ENCODE measurements around the gene GCN1. TPM values are rescaled to one million over a fixed set of nuclear protein-coding genes. Genes with fewer than 3 reads are reported as not detected.
"Not testable (repeated sequence)": the region's sequence is repeated elsewhere in the genome, so short reads cannot be mapped to it uniquely, and the experiment has no call there.

GCN1 gene
- total RNA-seq, 2 donors from 2014 or later, result 53.4 to 144 TPM

DNA sequence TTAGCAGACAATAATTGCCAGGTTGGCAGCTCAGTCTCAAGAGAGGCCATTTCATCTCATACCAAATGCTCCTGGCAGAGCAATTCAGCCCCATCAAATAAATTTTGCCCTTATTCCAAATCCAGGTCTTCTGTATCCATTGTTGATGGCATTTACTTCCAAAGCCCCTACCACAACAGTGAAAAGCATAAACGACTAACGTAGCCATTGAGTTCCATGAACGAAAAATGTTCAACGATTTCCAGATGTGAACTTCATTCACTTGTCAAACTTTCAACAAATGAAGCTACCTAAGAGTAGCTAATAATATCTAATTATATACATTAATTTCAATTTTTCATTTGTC lies 3.0 kb upstream of the GCN1 start:
- Histone ChIP-seq H3K4me3 (no peak overlapping the region), H3K36me3 (peaks cover 6% of the 10 kb centered on the region), H3K27me3 (no peaks in the 10 kb centered on the region), H3K27ac (no peak overlapping the region), H3K9me3 (no peaks in the 10 kb centered on the region), H3K9ac (ENCODE audit: low read depth in 2 of 2, low read length in 2 of 2) (no peak overlapping the region), H3K4me1 (peaks cover 11% of the 10 kb centered on the region)
- DNase-seq, result no peak
- TF ChIP-seq, protein P1, sequence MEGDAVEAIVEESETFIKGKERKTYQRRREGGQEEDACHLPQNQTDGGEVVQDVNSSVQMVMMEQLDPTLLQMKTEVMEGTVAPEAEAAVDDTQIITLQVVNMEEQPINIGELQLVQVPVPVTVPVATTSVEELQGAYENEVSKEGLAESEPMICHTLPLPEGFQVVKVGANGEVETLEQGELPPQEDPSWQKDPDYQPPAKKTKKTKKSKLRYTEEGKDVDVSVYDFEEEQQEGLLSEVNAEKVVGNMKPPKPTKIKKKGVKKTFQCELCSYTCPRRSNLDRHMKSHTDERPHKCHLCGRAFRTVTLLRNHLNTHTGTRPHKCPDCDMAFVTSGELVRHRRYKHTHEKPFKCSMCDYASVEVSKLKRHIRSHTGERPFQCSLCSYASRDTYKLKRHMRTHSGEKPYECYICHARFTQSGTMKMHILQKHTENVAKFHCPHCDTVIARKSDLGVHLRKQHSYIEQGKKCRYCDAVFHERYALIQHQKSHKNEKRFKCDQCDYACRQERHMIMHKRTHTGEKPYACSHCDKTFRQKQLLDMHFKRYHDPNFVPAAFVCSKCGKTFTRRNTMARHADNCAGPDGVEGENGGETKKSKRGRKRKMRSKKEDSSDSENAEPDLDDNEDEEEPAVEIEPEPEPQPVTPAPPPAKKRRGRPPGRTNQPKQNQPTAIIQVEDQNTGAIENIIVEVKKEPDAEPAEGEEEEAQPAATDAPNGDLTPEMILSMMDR (IDR thresholded peaks at IDR 0.05), result no peak
- intact Hi-C loops (cut with DNase I), result no loop called here

DNA sequence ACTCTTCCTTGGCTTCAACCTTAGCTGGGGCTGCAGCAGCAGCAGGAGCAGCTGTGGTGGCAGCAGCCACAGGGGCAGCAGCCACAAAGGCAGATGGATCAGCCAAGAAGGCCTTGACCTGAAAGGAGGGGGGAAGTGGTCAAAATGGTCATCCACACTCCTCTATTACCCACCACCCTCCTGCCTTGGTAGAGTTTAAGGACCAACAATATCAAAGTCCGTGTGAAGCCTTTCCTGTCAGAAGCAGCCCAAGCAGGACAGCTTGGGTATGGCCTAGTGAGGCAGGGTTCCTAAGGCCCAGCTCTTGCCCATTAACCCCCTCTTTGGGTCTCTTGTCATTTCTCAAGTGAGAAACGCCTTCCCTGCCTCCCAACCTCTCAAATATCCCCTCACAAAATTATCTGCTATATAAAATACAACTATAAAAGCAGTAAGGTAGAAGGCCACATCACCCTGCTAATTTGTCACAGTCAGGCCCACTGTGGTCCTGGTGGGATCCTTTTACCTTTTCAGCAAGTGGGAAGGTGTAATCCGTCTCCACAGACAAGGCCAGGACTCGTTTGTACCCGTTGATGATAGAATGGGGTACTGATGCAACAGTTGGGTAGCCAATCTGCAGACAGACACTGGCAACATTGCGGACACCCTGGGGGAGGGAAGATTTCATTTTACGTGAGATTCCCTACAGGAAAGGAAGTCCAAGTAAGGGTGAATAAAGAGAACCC lies 2.5 kb upstream of the GCN1 start:
- intact Hi-C loops (cut with DNase I); H3K9ac ChIP-seq (ENCODE audit: low read depth in 2 of 2, low read length in 2 of 2): not testable (repeated sequence)
- peaks cover 11% of the 10 kb centered on the region for H3K4me1 ChIP-seq

GRCh38 chr12:120196363-120196762 lies 1.8 kb upstream of the GCN1 start:
- no peak overlapping the region for H3K27ac ChIP-seq
- intact Hi-C loops (cut with DNase I), result no loop called here
- H3K36me3 ChIP-seq, result peaks cover 6% of the 10 kb centered on the region
- H3K9me3 ChIP-seq, result no peaks in the 10 kb centered on the region
- no peak overlapping the region for H3K9ac ChIP-seq (ENCODE audit: low read depth in 2 of 2, low read length in 2 of 2)
- no peaks in the 10 kb centered on the region for H3K27me3 ChIP-seq
- DNase-seq, result no peak
- TF ChIP-seq, protein P1 (IDR thresholded peaks at IDR 0.05), result no peak
- H3K4me1 ChIP-seq, result peaks cover 11% of the 10 kb centered on the region
- no peak overlapping the region for H3K4me3 ChIP-seq

More for the DNA sequence above, 2.5 kb upstream of the GCN1 start:
- H3K27ac ChIP-seq, H3K9me3 ChIP-seq, H3K27me3 ChIP-seq, H3K36me3 ChIP-seq, DNase-seq, H3K4me3 ChIP-seq: not testable (repeated sequence)

DNA sequence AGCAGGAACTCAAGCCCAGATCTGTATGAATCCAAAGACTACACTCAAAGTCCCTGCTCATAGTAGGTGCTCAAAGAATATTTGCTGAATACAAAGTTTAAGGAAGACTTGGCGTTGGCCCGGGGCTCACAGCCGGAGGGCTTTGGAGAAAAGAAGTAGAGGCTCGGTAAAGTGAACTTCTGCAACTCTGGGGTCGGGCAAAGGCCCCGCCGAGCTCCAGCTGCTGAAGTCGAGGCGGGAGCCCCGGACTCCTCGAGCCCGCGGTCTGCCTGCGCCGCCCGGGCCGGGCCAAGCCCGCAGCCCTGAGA lies 335 bp downstream of the GCN1 start:
- H3K9ac ChIP-seq (ENCODE audit: low read depth in 2 of 2, low read length in 2 of 2), result peak overlapping the region; percentile 88 to 89
- peaks cover under 1% of the 10 kb centered on the region for H3K4me1 ChIP-seq
- H3K36me3 ChIP-seq, result peaks cover 6% of the 10 kb centered on the region
- TF ChIP-seq, protein P1 (IDR thresholded peaks at IDR 0.05), result no peak
- intact Hi-C loops (cut with DNase I), result no loop called here
- peak overlapping the region; percentile 84 for H3K27ac ChIP-seq
- no peak for DNase-seq
- peak overlapping the region; percentile 90 for H3K4me3 ChIP-seq
- no peaks in the 10 kb centered on the region for H3K9me3 ChIP-seq
- H3K27me3 ChIP-seq, result no peaks in the 10 kb centered on the region

GRCh38 chr12:120193286-120193685 lies 1.2 kb downstream of the GCN1 start:
- H3K27ac ChIP-seq; H3K9ac ChIP-seq (ENCODE audit: low read depth in 2 of 2, low read length in 2 of 2); H3K4me1 ChIP-seq; H3K9me3 ChIP-seq; H3K27me3 ChIP-seq; H3K36me3 ChIP-seq; DNase-seq; intact Hi-C loops (cut with DNase I): not testable (repeated sequence)
- H3K4me3 ChIP-seq, result peak overlapping the region; percentile 90

- TF ChIP-seq, protein P1 (IDR thresholded peaks at IDR 0.05), result no peak
- Histone ChIP-seq H3K27ac (no peak overlapping the region), H3K36me3 (no peaks in the 10 kb centered on the region), H3K4me3 (no peak overlapping the region), H3K9ac (ENCODE audit: low read depth in 2 of 2, low read length in 2 of 2) (no peak overlapping the region), H3K9me3 (no peaks in the 10 kb centered on the region), H3K27me3 (no peaks in the 10 kb centered on the region), H3K4me1 (no peaks in the 10 kb centered on the region)
- DNase-seq, result no peak
- intact Hi-C loops (cut with DNase I), result no loop called here
Measured at GRCh38 chr12:120190985-120191480, 3.5 kb downstream of the GCN1 start.

Data from colonic mucosa (tissue), 4 donors.